H1 (cell line): ENCODE measurements around the gene SLC7A7. TPM values are rescaled to one million over a fixed set of nuclear protein-coding genes. Genes with fewer than 3 reads are reported as not detected.

Experiments used
- CHD1 ChIP-seq: IDR thresholded peaks from 2 replicates; pipeline ENCODE4 v1.6.1; 2012; ENCODE audit warnings: low read depth, low read length, improper control_type of control experiment
- PHF8 ChIP-seq: fragments of 200-600 bp; sonication (generic); conservative IDR thresholded peaks from 2 replicates; pipeline ENCODE4 v1.7.1; 2012; ENCODE audit warnings: low read depth, mild to moderate bottlenecking, inconsistent platforms, low read length, moderate library complexity
- POU5F1 ChIP-seq: IDR thresholded peaks from 2 replicates; pipeline ENCODE4 v1.6.1; 2011; ENCODE audit warnings: low read depth, mild to moderate bottlenecking, low read length, moderate library complexity
- SAP30 ChIP-seq: fragments of 300-600 bp; sonication (generic); IDR thresholded peaks from 2 replicates; pipeline ENCODE4 v1.7.1; 2012; ENCODE audit warnings: low read length, moderate library complexity, mild to moderate bottlenecking, inconsistent platforms; ENCODE audit not compliant: insufficient read depth, insufficient replicate concordance
- SIRT6 ChIP-seq: IDR thresholded peaks from one replicate; pipeline ENCODE4 v1.7.1; 2012; ENCODE audit warnings: low read length, inconsistent platforms
- TAF7 ChIP-seq: optimal IDR thresholded peaks from 2 replicates; pipeline ENCODE3; 2011; ENCODE audit warnings: low read depth, mild to moderate bottlenecking, inconsistent platforms, low read length, moderate library complexity, borderline replicate concordance
- polyA plus RNA-seq, 7 experiments: library from polyadenylated mRNA; depleted of rRNA in 3 of 7; stranded (reverse) in 5 of 7; unstranded in 2 of 7; fragments of >200 nt in 5 of 7; fragments of 200-250 nt in 2 of 7; gene quantifications; 1 replicate in 5 of 7; 2 replicates in 1 of 7; 4 replicates in 1 of 7; pipeline versions ENCODE4 v1.2.1 to v1.2.3, GENCODE V29; 2011 to 2013; ENCODE audit warnings: missing spikeins in 2 of 7, mixed read lengths in 2 of 7
- total RNA-seq: library from RNA; stranded (reverse); fragmentation: NEBNext Ultra II Directional; extraction: Animal tissue kit (Norgen Biotek cat#: 25700); gene quantifications from 2 replicates; pipeline ENCODE4 v1.2.1, GENCODE V29; 2021
- TF ChIP-seq, protein P1 (sequence below): fragments of 300-600 bp; sonication (generic); IDR thresholded peaks from 2 replicates; pipeline ENCODE4 v1.7.1; 2012; ENCODE audit warnings: low read length, moderate library complexity, mild to moderate bottlenecking, inconsistent platforms; ENCODE audit not compliant: insufficient replicate concordance

Gene SLC7A7
- total and polyA plus RNA-seq, 2 of the 8 experiments (the other 6 are each of a cell fraction or from before 2014, with no cell fraction given): 5.8 to 14.9 TPM

DNA sequence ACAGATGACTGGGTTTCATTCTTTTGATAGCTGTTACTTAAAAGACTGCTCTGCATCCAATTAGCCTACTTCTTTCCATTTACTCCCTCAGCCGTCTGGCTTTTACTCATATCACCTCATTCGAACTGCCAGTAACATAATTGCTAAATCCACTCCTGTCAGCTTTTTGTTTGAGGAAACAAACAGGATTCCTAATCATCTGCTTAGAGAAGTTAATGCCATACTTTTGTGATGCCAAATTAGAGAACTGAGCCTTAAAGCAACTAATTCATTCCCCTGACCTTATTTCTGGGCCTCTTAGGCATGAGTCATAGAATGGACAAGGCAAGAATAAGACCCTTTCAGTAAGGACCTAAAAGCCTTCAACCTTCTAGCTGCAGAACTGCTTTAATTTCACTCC is 45.9 kb downstream of the SLC7A7 start (continued):
- TF ChIP-seq, protein P1, sequence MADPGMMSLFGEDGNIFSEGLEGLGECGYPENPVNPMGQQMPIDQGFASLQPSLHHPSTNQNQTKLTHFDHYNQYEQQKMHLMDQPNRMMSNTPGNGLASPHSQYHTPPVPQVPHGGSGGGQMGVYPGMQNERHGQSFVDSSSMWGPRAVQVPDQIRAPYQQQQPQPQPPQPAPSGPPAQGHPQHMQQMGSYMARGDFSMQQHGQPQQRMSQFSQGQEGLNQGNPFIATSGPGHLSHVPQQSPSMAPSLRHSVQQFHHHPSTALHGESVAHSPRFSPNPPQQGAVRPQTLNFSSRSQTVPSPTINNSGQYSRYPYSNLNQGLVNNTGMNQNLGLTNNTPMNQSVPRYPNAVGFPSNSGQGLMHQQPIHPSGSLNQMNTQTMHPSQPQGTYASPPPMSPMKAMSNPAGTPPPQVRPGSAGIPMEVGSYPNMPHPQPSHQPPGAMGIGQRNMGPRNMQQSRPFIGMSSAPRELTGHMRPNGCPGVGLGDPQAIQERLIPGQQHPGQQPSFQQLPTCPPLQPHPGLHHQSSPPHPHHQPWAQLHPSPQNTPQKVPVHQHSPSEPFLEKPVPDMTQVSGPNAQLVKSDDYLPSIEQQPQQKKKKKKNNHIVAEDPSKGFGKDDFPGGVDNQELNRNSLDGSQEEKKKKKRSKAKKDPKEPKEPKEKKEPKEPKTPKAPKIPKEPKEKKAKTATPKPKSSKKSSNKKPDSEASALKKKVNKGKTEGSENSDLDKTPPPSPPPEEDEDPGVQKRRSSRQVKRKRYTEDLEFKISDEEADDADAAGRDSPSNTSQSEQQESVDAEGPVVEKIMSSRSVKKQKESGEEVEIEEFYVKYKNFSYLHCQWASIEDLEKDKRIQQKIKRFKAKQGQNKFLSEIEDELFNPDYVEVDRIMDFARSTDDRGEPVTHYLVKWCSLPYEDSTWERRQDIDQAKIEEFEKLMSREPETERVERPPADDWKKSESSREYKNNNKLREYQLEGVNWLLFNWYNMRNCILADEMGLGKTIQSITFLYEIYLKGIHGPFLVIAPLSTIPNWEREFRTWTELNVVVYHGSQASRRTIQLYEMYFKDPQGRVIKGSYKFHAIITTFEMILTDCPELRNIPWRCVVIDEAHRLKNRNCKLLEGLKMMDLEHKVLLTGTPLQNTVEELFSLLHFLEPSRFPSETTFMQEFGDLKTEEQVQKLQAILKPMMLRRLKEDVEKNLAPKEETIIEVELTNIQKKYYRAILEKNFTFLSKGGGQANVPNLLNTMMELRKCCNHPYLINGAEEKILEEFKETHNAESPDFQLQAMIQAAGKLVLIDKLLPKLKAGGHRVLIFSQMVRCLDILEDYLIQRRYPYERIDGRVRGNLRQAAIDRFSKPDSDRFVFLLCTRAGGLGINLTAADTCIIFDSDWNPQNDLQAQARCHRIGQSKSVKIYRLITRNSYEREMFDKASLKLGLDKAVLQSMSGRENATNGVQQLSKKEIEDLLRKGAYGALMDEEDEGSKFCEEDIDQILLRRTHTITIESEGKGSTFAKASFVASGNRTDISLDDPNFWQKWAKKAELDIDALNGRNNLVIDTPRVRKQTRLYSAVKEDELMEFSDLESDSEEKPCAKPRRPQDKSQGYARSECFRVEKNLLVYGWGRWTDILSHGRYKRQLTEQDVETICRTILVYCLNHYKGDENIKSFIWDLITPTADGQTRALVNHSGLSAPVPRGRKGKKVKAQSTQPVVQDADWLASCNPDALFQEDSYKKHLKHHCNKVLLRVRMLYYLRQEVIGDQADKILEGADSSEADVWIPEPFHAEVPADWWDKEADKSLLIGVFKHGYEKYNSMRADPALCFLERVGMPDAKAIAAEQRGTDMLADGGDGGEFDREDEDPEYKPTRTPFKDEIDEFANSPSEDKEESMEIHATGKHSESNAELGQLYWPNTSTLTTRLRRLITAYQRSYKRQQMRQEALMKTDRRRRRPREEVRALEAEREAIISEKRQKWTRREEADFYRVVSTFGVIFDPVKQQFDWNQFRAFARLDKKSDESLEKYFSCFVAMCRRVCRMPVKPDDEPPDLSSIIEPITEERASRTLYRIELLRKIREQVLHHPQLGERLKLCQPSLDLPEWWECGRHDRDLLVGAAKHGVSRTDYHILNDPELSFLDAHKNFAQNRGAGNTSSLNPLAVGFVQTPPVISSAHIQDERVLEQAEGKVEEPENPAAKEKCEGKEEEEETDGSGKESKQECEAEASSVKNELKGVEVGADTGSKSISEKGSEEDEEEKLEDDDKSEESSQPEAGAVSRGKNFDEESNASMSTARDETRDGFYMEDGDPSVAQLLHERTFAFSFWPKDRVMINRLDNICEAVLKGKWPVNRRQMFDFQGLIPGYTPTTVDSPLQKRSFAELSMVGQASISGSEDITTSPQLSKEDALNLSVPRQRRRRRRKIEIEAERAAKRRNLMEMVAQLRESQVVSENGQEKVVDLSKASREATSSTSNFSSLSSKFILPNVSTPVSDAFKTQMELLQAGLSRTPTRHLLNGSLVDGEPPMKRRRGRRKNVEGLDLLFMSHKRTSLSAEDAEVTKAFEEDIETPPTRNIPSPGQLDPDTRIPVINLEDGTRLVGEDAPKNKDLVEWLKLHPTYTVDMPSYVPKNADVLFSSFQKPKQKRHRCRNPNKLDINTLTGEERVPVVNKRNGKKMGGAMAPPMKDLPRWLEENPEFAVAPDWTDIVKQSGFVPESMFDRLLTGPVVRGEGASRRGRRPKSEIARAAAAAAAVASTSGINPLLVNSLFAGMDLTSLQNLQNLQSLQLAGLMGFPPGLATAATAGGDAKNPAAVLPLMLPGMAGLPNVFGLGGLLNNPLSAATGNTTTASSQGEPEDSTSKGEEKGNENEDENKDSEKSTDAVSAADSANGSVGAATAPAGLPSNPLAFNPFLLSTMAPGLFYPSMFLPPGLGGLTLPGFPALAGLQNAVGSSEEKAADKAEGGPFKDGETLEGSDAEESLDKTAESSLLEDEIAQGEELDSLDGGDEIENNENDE: no peak
- no peak for TF ChIP-seq PHF8
- TF ChIP-seq CHD1: no peak
- no peak for TF ChIP-seq SAP30
- TF ChIP-seq TAF7: no peak
- TF ChIP-seq SIRT6: no peak
- no peak for TF ChIP-seq POU5F1
